GM12891 (cell line): ENCODE results near the gene CCDC28A. TPM values are rescaled to one million over a fixed set of nuclear protein-coding genes. Genes with fewer than 3 reads are reported as not detected.
"Not testable (repeated sequence)": the region's sequence is repeated elsewhere in the genome, so short reads cannot be mapped to it uniquely, and the experiment has no call there.

Experiments
- DNase-seq: peaks from one replicate; pipeline ENCODE4 v3.0.0; 2011; ENCODE audit warnings: low spot score; ENCODE audit not compliant: insufficient read length
- FAIRE-seq: peaks from 2 replicates; lab custom pipeline; 2011; peaks lifted over from hg19 to GRCh38; lab: Jason Lieb, UNC
- PAX5 ChIP-seq: IDR thresholded peaks from 2 replicates; pipeline ENCODE4 v1.6.1; 2011; ENCODE audit warnings: low read length, moderate library complexity, mild to moderate bottlenecking; ENCODE audit not compliant: insufficient read depth, severe bottlenecking
- POLR2A ChIP-seq: IDR thresholded peaks from 2 replicates; pipeline ENCODE4 v1.6.1; 2011; ENCODE audit warnings: low read depth, low read length, control low read depth
- POLR2AphosphoS5 ChIP-seq: IDR thresholded peaks from 2 replicates; pipeline ENCODE4 v1.6.1; 2011; ENCODE audit warnings: low read depth, low read length, control low read depth
- POU2F2 ChIP-seq: IDR thresholded peaks from 2 replicates; pipeline ENCODE4 v1.6.1; 2011; ENCODE audit warnings: low read depth, mild to moderate bottlenecking, control low read depth, low read length, moderate library complexity
- SPI1 ChIP-seq: IDR thresholded peaks from 2 replicates; pipeline ENCODE4 v1.6.1; 2011; ENCODE audit warnings: low read depth, low read length, control low read depth
- TAF1 ChIP-seq: IDR thresholded peaks from 2 replicates; pipeline ENCODE4 v1.6.1; 2011; ENCODE audit warnings: low read depth, low read length, control low read depth
- polyA plus RNA-seq: library from polyadenylated mRNA; unstranded; fragments of >200 nt; gene quantifications from one replicate; pipeline ENCODE4 v1.2.1, GENCODE V29; 2012; ENCODE audit warnings: low read depth, missing spikeins, inconsistent platforms; ENCODE audit not compliant: missing spikeins

Gene CCDC28A
- polyA plus RNA-seq, result 23.4 TPM

GRCh38 chr6:138773177-138774091 lies at the start of gene CCDC28A:
Gene CCDC28A (plus strand): TSS chr6:138773769. CDS start chr6:138776121, 2,352 bp downstream.
- DNase-seq (peak; percentile 53), FAIRE-seq (peak; percentile 99)
- TF ChIP-seq TAF1, result no peak
- peak; percentile 49 for TF ChIP-seq PAX5
- peak; percentile 29 for TF ChIP-seq SPI1
- peak; percentile 39; the same call in 1 of the 2 replicates for TF ChIP-seq POLR2AphosphoS5
- 0 out of 2 replicates have a peak, but pooled peaks have one; percentile 10 for TF ChIP-seq POU2F2
- TF ChIP-seq POLR2A, result 0 out of 2 replicates have a peak, but pooled peaks have one; percentile 45

DNA sequence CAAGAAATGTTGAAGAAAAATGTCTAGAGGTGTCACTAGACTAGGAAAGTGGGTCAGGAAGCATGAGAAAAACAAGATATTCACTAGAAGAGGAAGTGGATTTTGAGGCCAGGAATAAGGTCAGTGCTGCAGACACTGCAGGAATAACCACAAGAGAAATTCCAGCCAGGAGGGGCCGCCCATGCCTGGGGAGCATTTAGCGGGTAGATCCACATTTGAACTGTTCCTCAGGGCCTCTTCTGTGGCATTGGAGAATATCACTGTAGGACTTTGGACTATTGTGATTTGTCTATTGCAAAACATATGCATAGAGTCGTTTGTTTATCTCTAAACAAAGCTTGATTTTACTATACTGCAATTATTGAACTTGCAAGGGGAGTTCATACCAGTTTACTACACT lies 49.6 kb upstream of the CCDC28A start:
- TF ChIP-seq TAF1 (no peak), SPI1 (peak; percentile 43; the same call in 1 of the 2 replicates)
- no peak for DNase-seq
- no peak for FAIRE-seq

DNA sequence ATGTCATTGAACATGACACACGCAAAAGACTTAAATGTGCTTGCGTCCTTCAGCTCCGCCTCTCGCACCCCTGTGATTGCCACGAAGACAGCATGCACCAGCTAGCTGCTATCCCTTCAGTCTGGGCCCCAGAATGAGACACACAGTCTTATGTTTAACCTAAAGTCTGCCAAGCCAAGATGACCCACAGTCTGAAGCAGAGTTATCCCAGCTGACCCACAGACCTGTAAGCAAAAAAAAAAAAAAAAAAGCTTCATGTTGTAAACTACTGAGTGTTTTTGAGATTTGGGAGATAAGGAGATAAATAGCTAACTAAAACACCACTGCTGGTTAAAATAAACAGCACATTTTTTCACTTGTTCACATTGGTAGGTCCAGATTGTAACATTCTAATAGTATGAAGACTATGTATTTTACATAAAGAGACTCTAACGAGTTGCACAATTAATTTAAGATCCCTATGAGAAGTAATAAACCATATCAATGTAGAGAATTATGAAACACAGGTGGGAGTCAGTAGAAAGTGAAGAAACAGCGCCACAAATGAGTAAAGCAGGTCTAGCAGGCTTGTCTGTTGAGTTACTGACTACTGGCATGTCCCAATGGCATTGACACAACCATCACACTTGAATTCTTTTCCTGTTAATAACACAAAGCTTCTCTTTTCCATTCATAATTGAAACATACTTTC lies 47.4 kb upstream of the CCDC28A start:
- FAIRE-seq (no peak), DNase-seq (no peak)

GRCh38 chr6:138726757-138727097 lies 46.8 kb upstream of the CCDC28A start:
- DNase-seq (no peak), FAIRE-seq (no peak)
- TF ChIP-seq POU2F2 (no peak), POLR2AphosphoS5 (no peak), SPI1 (no peak), TAF1 (no peak), POLR2A (no peak), PAX5 (no peak)

More for the DNA sequence above, 47.4 kb upstream of the CCDC28A start:
- TF ChIP-seq POLR2AphosphoS5 (no peak), POU2F2 (no peak), TAF1 (no peak), POLR2A (no peak), SPI1 (no peak), PAX5 (no peak)

- TF ChIP-seq SPI1 (no peak), TAF1 (no peak), POLR2A (no peak), POLR2AphosphoS5 (no peak), POU2F2 (no peak), PAX5 (no peak)
- FAIRE-seq (no peak), DNase-seq (no peak)
These were observed 46.4 kb upstream of the CCDC28A start for GRCh38 chr6:138727182-138727581.

DNA sequence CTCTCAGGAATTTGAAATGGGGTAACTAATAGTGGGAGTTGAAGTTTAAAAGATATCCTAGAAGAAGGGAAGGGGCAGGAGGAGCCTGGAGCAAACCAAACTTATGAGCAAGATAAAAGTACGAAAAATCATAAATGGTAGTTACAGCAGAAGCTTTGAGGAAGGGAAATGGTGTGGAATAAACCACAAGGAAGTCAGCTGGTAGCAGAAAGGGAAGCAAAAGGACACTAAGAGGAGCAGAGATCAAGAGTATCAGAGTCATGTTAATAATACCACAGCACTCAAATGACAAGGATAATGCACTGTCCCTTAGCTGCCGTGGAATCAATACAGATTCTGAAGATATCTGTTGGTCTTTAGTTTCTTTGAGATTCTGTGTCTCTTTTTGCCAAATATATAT lies 44.9 kb upstream of the CCDC28A start:
- no peak for FAIRE-seq
- DNase-seq, result no peak
- TF ChIP-seq POU2F2 (no peak), TAF1 (no peak), PAX5 (no peak), POLR2A (no peak)

DNA sequence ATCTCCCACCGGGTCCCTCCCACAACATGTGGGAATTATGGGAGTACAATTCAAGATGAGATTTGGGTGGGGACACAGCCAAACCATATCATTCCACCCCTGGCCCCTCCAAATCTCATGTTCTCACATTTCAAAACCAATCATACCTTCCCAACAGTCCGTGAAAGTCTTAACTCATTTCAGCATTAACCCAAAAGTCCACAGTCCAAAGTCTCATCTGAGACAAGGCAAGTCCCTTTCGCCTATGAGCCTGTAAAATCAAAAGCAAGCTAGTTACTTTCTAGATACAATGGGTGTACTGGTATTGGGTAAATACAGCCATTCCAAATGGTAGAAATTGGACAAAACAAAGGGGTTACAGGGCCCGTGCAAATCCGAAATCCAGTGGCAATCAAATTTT lies 43.5 kb upstream of the CCDC28A start:
- not testable (repeated sequence) for DNase-seq, FAIRE-seq

DNA sequence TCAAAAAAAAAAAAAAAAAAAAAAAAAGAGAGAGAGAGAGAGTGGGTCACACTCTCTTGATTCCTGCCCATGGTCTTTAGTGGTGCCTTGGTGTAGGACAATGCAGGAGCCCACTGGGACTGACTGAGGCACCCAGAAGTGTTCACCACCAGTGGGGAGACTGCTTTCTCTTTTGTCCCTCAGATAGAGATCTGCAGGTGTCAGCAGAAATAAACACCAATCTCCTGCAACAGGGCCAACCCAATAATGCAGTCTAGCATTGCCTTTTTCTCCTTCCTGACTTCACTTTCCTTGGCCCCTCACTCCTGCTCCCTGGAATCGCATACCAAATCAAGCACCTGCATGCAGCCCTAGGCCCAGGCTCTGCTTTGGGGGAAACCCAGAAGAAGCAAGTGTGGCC lies 39.0 kb upstream of the CCDC28A start:
- FAIRE-seq (no peak), DNase-seq (no peak)
- TF ChIP-seq POLR2A, result no peak
- no peak for TF ChIP-seq SPI1
- TF ChIP-seq TAF1, result no peak
- TF ChIP-seq POU2F2, result no peak
- no peak for TF ChIP-seq PAX5
- no peak for TF ChIP-seq POLR2AphosphoS5

- TF ChIP-seq TAF1, result no peak
- TF ChIP-seq POLR2AphosphoS5, result no peak
- no peak for TF ChIP-seq POLR2A
- TF ChIP-seq SPI1, result no peak
- no peak for TF ChIP-seq PAX5
- TF ChIP-seq POU2F2, result no peak
- DNase-seq (no peak), FAIRE-seq (no peak)
These were observed 36.9 kb upstream of the CCDC28A start for GRCh38 chr6:138736640-138737039.
